Neural progenitor cell (in vitro differentiated cells): ENCODE measurements around the gene ARL15.

Source experiments
- EZH2 ChIP-seq: fragments of 200-600 bp; sonication (generic); IDR thresholded peaks from 2 replicates; pipeline ENCODE4 v1.6.1; 2017; ENCODE audit warnings: antibody characterized with exemption, mild to moderate bottlenecking, moderate library complexity
- TF ChIP-seq, protein P1 (sequence below): fragments of 200-600 bp; sonication (generic); IDR thresholded peaks from 2 replicates; pipeline ENCODE4 v1.5.1; 2017; ENCODE audit warnings: antibody characterized with exemption, mild to moderate bottlenecking

DNA sequence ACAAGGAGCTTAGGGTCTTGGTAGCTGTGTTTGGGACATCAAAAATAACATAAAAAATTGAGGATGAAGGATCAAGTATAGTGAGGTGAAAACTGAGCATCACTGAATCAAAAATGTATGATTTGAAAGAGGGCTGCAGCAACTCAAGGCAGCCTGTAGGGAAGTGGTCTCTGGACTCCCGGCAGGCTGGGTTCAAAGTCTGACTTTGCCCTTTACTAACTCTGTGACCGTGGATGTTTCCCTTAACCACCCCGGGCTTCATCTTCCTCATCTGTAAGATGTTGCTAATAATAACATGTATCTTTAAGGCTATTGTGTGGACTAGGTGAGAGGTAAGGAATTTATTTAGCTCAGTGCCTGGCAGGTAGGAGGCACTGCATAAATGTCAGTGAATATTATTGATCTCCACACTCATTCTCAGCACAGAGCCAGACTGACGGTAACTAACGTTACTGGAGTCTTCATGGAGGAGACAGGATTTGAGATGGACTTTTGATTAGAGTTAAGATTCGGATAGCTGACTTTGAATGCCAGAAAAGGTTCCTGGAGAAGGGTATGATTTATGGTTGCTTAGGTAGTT, 382.6 kb downstream of the ARL15 start:
- TF ChIP-seq, protein P1, sequence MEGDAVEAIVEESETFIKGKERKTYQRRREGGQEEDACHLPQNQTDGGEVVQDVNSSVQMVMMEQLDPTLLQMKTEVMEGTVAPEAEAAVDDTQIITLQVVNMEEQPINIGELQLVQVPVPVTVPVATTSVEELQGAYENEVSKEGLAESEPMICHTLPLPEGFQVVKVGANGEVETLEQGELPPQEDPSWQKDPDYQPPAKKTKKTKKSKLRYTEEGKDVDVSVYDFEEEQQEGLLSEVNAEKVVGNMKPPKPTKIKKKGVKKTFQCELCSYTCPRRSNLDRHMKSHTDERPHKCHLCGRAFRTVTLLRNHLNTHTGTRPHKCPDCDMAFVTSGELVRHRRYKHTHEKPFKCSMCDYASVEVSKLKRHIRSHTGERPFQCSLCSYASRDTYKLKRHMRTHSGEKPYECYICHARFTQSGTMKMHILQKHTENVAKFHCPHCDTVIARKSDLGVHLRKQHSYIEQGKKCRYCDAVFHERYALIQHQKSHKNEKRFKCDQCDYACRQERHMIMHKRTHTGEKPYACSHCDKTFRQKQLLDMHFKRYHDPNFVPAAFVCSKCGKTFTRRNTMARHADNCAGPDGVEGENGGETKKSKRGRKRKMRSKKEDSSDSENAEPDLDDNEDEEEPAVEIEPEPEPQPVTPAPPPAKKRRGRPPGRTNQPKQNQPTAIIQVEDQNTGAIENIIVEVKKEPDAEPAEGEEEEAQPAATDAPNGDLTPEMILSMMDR, result no peak
- no peak for TF ChIP-seq EZH2
